K562 (cell line): Measurements from ENCODE around the gene CLIP1. TPM values are rescaled to one million over a fixed set of nuclear protein-coding genes. Genes with fewer than 3 reads are reported as not detected.

Source experiments
- CBX1 ChIP-seq: sonication (generic); IDR thresholded peaks from 2 replicates; pipeline ENCODE4 v1.6.1; 2016; ENCODE audit warnings: antibody characterized with exemption, low read depth, mild to moderate bottlenecking
- KDM5B ChIP-seq: fragments of 200-600 bp; sonication (generic); IDR thresholded peaks from 2 replicates; pipeline ENCODE4 v1.6.1; 2012; ENCODE audit warnings: low read depth, mild to moderate bottlenecking, moderate library complexity, low read length, control low read depth, inconsistent platforms; ENCODE audit not compliant: insufficient replicate concordance
- KLF13 ChIP-seq: fragments of 450-650 bp; IDR thresholded peaks from 2 replicates; pipeline ENCODE4 v1.6.1; 2016; ENCODE audit warnings: missing genetic modification characterization, low read depth, mild to moderate bottlenecking, missing compliant biosample characterization, moderate library complexity, borderline replicate concordance
- POLR2AphosphoS5 ChIP-seq: IDR thresholded peaks from 2 replicates; pipeline ENCODE4 v1.6.1; 2011; ENCODE audit warnings: mild to moderate bottlenecking, low read depth, low read length, moderate library complexity; ENCODE audit not compliant: control insufficient read depth, insufficient read depth
- POLR2G ChIP-seq: fragments of 200-400 bp; formaldehyde crosslinking; IDR thresholded peaks from 2 replicates; pipeline ENCODE4 v1.6.1; 2017; ENCODE audit warnings: low read depth, mild to moderate bottlenecking, antibody characterized with exemption, low read length, moderate library complexity
- PREB ChIP-seq: sonication (generic); formaldehyde crosslinking; IDR thresholded peaks from 2 replicates; pipeline ENCODE4 v1.8.1; 2023; ENCODE audit warnings: mild to moderate bottlenecking, missing genetic modification reagents
- RNF2 ChIP-seq: sonication (generic); IDR thresholded peaks from 2 replicates; pipeline ENCODE4 v1.6.1; 2016
- SMARCA4 ChIP-seq: fragments of 450-650 bp; IDR thresholded peaks from 2 replicates; pipeline ENCODE4 v1.6.1; 2016
- SPI1 ChIP-seq: IDR thresholded peaks from 2 replicates; pipeline ENCODE4 v1.6.1; 2011; ENCODE audit warnings: low read depth, low read length, control low read depth, borderline replicate concordance
- ZEB2 ChIP-seq: fragments of 450-650 bp; IDR thresholded peaks from 2 replicates; pipeline ENCODE4 v1.6.1; 2016
- polyA plus RNA-seq, 8 experiments: library from polyadenylated mRNA; depleted of rRNA in 4 of 8; stranded (reverse) in 5 of 8; unstranded in 3 of 8; fragments of >200 nt; fragmentation: Nextera tagmentation in 2 of 8; fragmentation: Illumina TruSeq in 1 of 8; extraction: Ambion mirVana in 2 of 8; extraction: Trizol in 1 of 8; gene quantifications; 2 replicates each; pipeline versions ENCODE4 v1.2.1 to v1.2.3, GENCODE V29; 2011 to 2014; ENCODE audit warnings: inconsistent platforms in 1 of 8, missing spikeins in 1 of 8
- total RNA-seq, 7 experiments: library from RNA; depleted of rRNA in 6 of 7; stranded (reverse); fragments of >200 nt in 6 of 7; fragmentation: Illumina TruSeq in 2 of 7; extraction: Trizol in 2 of 7; gene quantifications; 2 replicates each; pipeline versions ENCODE4 v1.2.1 to v1.2.3, GENCODE V29; 2011 to 2021; ENCODE audit warnings: low replicate concordance in 1 of 7
- TF ChIP-seq, protein P1 (sequence below), 2 experiments: fragments of 450-650 bp; conservative IDR thresholded peaks; 2 replicates each; pipeline ENCODE4 v1.6.1; 2017; ENCODE audit warnings: mild to moderate bottlenecking in 2 of 2, moderate library complexity in 2 of 2
- TF ChIP-seq, protein P2 (sequence below): fragments of 450-650 bp; IDR thresholded peaks from 2 replicates; pipeline ENCODE4 v1.6.1; 2016; ENCODE audit warnings: missing biosample characterization, missing genetic modification characterization
- TF ChIP-seq, protein P3 (sequence below): fragments of 450-650 bp; IDR thresholded peaks from 2 replicates; pipeline ENCODE4 v1.6.1; 2018; ENCODE audit not compliant: partially characterized antibody

Gene CLIP1
- total and polyA plus RNA-seq, 9 of the 15 experiments (the other 6 are each of a cell fraction or from before 2014, with no cell fraction given), result 5.8 to 33.9 (median 27.6) TPM

GRCh38 chr12:122423258-122424165, 1.0 kb upstream of the CLIP1 start (continued):
- TF ChIP-seq KLF13 (tag) (no peak), POLR2G (0 out of 2 replicates have a peak, but pooled peaks have one; percentile 13), KDM5B (peak; percentile 24), SPI1 (peak; percentile 59), CBX1 (peak; percentile 37; the same call in 1 of the 2 replicates), SMARCA4 (0 out of 2 replicates have a peak, but pooled peaks have one; percentile 5), PREB (no peak), POLR2AphosphoS5 (peak; percentile 75), RNF2 (0 out of 2 replicates have a peak, but pooled peaks have one; percentile 24), ZEB2 (0 out of 2 replicates have a peak, but pooled peaks have one; percentile 31)
- TF ChIP-seq, protein P1, sequence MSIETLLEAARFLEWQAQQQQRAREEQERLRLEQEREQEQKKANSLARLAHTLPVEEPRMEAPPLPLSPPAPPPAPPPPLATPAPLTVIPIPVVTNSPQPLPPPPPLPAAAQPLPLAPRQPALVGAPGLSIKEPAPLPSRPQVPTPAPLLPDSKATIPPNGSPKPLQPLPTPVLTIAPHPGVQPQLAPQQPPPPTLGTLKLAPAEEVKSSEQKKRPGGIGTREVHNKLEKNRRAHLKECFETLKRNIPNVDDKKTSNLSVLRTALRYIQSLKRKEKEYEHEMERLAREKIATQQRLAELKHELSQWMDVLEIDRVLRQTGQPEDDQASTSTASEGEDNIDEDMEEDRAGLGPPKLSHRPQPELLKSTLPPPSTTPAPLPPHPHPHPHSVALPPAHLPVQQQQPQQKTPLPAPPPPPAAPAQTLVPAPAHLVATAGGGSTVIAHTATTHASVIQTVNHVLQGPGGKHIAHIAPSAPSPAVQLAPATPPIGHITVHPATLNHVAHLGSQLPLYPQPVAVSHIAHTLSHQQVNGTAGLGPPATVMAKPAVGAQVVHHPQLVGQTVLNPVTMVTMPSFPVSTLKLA (conservative IDR thresholded peaks at IDR 0.05), result no peak
- TF ChIP-seq, protein P2, sequence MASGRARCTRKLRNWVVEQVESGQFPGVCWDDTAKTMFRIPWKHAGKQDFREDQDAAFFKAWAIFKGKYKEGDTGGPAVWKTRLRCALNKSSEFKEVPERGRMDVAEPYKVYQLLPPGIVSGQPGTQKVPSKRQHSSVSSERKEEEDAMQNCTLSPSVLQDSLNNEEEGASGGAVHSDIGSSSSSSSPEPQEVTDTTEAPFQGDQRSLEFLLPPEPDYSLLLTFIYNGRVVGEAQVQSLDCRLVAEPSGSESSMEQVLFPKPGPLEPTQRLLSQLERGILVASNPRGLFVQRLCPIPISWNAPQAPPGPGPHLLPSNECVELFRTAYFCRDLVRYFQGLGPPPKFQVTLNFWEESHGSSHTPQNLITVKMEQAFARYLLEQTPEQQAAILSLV (tag), result no peak
- TF ChIP-seq, protein P3, sequence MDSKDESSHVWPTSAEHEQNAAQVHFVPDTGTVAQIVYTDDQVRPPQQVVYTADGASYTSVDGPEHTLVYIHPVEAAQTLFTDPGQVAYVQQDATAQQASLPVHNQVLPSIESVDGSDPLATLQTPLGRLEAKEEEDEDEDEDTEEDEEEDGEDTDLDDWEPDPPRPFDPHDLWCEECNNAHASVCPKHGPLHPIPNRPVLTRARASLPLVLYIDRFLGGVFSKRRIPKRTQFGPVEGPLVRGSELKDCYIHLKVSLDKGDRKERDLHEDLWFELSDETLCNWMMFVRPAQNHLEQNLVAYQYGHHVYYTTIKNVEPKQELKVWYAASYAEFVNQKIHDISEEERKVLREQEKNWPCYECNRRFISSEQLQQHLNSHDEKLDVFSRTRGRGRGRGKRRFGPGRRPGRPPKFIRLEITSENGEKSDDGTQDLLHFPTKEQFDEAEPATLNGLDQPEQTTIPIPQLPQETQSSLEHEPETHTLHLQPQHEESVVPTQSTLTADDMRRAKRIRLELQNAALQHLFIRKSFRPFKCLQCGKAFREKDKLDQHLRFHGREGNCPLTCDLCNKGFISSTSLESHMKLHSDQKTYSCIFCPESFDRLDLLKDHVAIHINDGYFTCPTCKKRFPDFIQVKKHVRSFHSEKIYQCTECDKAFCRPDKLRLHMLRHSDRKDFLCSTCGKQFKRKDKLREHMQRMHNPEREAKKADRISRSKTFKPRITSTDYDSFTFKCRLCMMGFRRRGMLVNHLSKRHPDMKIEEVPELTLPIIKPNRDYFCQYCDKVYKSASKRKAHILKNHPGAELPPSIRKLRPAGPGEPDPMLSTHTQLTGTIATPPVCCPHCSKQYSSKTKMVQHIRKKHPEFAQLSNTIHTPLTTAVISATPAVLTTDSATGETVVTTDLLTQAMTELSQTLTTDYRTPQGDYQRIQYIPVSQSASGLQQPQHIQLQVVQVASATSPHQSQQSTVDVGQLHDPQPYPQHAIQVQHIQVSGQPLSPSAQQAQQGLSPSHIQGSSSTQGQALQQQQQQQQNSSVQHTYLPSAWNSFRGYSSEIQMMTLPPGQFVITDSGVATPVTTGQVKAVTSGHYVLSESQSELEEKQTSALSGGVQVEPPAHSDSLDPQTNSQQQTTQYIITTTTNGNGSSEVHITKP, result peak; percentile 92
